Endothelial cell of umbilical vein (primary cell): Measurements from ENCODE around the gene LIPE. TPM values are rescaled to one million over a fixed set of nuclear protein-coding genes. Genes with fewer than 3 reads are reported as not detected.

Experiments
- BruUV-seq: library from RNA; stranded (reverse); fragments of 400-500 nt; replicated peaks from 2 replicates; lab custom pipeline; 2021; lab: Mats Ljungman, UMichigan
- CTCF ChIA-PET: fragments of 300-600, 350-600 bp; sonication (Branson Sonifier 250); formaldehyde crosslinking; loops from one replicate; lab custom pipeline; 2021; ENCODE audit warnings: antibody characterized with exemption, inconsistent platforms; lab: Charles Lee
- POLR2A ChIA-PET: fragments of 300-600, 350-600 bp; sonication (Branson Sonifier 250); formaldehyde crosslinking; loops from one replicate; lab custom pipeline; 2021; ENCODE audit warnings: antibody characterized with exemption, inconsistent platforms; lab: Charles Lee
- DNase-seq: peaks from one replicate; pipeline ENCODE4 v3.0.0-alpha.2; 2011; ENCODE audit warnings: low read depth, low spot score
- FAIRE-seq: peaks from 2 replicates; lab custom pipeline; 2011; peaks lifted over from hg19 to GRCh38; lab: Jason Lieb, UNC
- H2AFZ ChIP-seq: 2 replicates; pipeline ENCODE4 v1.6.0; 2012; ENCODE audit warnings: low read depth, low read length, control low read depth, inconsistent platforms
- H3K27ac ChIP-seq: 2 replicates; pipeline ENCODE4 v1.5.1; 2011; ENCODE audit warnings: low read depth, mild to moderate bottlenecking, control low read depth, low read length, moderate library complexity; ENCODE audit not compliant: insufficient read depth
- H3K27me3 ChIP-seq, 2 experiments: 2 replicates each; pipeline versions ENCODE4 v1.6.0 to v1.6.1; 2011; ENCODE audit warnings: low read length in 2 of 2, mixed read lengths in 1 of 2; ENCODE audit not compliant: control insufficient read depth in 2 of 2, insufficient read depth in 2 of 2
- H3K36me3 ChIP-seq, 2 experiments: 2 replicates in 1 of 2; 3 replicates in 1 of 2; pipeline ENCODE4 v1.5.1; 2011; ENCODE audit warnings: low read length in 2 of 2, mild to moderate bottlenecking in 1 of 2, moderate library complexity in 1 of 2; ENCODE audit not compliant: control insufficient read depth in 2 of 2, insufficient read depth in 2 of 2; ENCODE audit errors: extremely low read depth in 1 of 2
- H3K4me1 ChIP-seq: 3 replicates; pipeline ENCODE4 v1.5.1; 2011; ENCODE audit warnings: mild to moderate bottlenecking, low read length; ENCODE audit not compliant: control insufficient read depth, insufficient read depth; ENCODE audit errors: extremely low read depth
- H3K4me2 ChIP-seq: 2 replicates; pipeline ENCODE4 v1.6.1; 2011; ENCODE audit warnings: low read length, control low read depth, mixed read lengths; ENCODE audit not compliant: insufficient read depth
- H3K4me3 ChIP-seq, 3 experiments: fragments of 200-600 bp in 1 of 3; sonication (generic), shearing (Covaris generic) in 1 of 3; replicated peaks in 1 of 3; 2 replicates each; pipeline ENCODE4 v1.5.1; 2011 to 2016; ENCODE audit warnings: control low read depth in 3 of 3, low read length in 3 of 3, mild to moderate bottlenecking in 2 of 3, inconsistent platforms in 1 of 3, low read depth in 1 of 3, moderate library complexity in 1 of 3; ENCODE audit not compliant: insufficient read depth in 1 of 3
- H3K79me2 ChIP-seq: 2 replicates; pipeline ENCODE4 v1.6.0; 2012; ENCODE audit warnings: low read length, inconsistent platforms; ENCODE audit not compliant: control insufficient read depth, insufficient read depth
- H3K9ac ChIP-seq: replicated peaks from 2 replicates; pipeline ENCODE3; 2011; ENCODE audit warnings: low read length, control low read depth; ENCODE audit not compliant: insufficient read depth; ENCODE audit errors: extremely low read depth
- H3K9me1 ChIP-seq: replicated peaks from 3 replicates; pipeline ENCODE4 v1.6.0; 2011; ENCODE audit warnings: mild to moderate bottlenecking, low read length; ENCODE audit not compliant: control insufficient read depth, insufficient read depth; ENCODE audit errors: extremely low read depth
- H3K9me3 ChIP-seq: replicated peaks from 2 replicates; pipeline ENCODE4 v1.5.1; 2012; ENCODE audit warnings: low read length, inconsistent platforms; ENCODE audit not compliant: control insufficient read depth, insufficient read depth
- H4K20me1 ChIP-seq: replicated peaks from 2 replicates; pipeline ENCODE3; 2011; ENCODE audit warnings: mild to moderate bottlenecking, low read length; ENCODE audit not compliant: control insufficient read depth, insufficient read depth; ENCODE audit errors: extremely low read depth
- CTCF ChIP-seq, 2 donors: IDR thresholded peaks; 1 replicate in 1 of 2; 2 replicates in 1 of 2; pipeline ENCODE4 v1.5.1; 2011; ENCODE audit warnings: low read length in 2 of 2, mild to moderate bottlenecking in 2 of 2, moderate library complexity in 2 of 2, control low read depth in 1 of 2, inconsistent platforms in 1 of 2, low read depth in 1 of 2; ENCODE audit not compliant: insufficient read depth in 1 of 2; ENCODE audit errors: extremely low read depth in 1 of 2
- EZH2 ChIP-seq: IDR thresholded peaks from 2 replicates; pipeline ENCODE4 v1.6.1; 2012; ENCODE audit warnings: borderline replicate concordance, low read depth, mild to moderate bottlenecking, moderate library complexity, low read length, inconsistent platforms; ENCODE audit not compliant: severe bottlenecking
- FOS ChIP-seq: IDR thresholded peaks from 2 replicates; pipeline ENCODE4 v1.6.1; 2011; ENCODE audit warnings: mild to moderate bottlenecking, low read length, moderate library complexity, borderline replicate concordance; ENCODE audit not compliant: insufficient read depth
- GATA2 ChIP-seq: IDR thresholded peaks from 2 replicates; pipeline ENCODE4 v1.7.0; 2011; ENCODE audit warnings: low read depth, mild to moderate bottlenecking, moderate library complexity, mixed read lengths, low read length; ENCODE audit not compliant: insufficient read length, insufficient read depth
- JUN ChIP-seq: IDR thresholded peaks from 2 replicates; pipeline ENCODE4 v1.6.1; 2011; ENCODE audit warnings: borderline replicate concordance, low read depth; ENCODE audit not compliant: insufficient read length, insufficient read depth
- MAX ChIP-seq: IDR thresholded peaks from 2 replicates; pipeline ENCODE4 v1.6.1; 2011; ENCODE audit not compliant: insufficient read depth, insufficient read length
- MYC ChIP-seq: IDR thresholded peaks from one replicate; pipeline ENCODE4 v1.6.1; 2011; ENCODE audit warnings: mild to moderate bottlenecking, low read depth, low read length
- POLR2A ChIP-seq: IDR thresholded peaks from 2 replicates; pipeline ENCODE4 v1.6.1; 2012; ENCODE audit warnings: low read depth, mild to moderate bottlenecking, control low read depth, low read length
- POLR2AphosphoS5 ChIP-seq: IDR thresholded peaks from 2 replicates; pipeline ENCODE4 v1.6.1; 2012; ENCODE audit warnings: low read depth, mild to moderate bottlenecking, control low read depth, low read length, moderate library complexity; ENCODE audit not compliant: insufficient read depth
- dilution Hi-C: fragments of 300-500 bp; cut with MboI; formaldehyde crosslinking; loops from one replicate; pipeline ENCODE4 v1.15.0; 2019; ENCODE audit warnings: low sequenced_read_pairs; ENCODE audit not compliant: extremely low pct_ligation_motif_present
- intact Hi-C: fragments of 100-400 bp; cut with micrococcal nuclease; formaldehyde crosslinking; loops from one replicate; pipeline ENCODE4 v1.10.0; 2022
- polyA plus RNA-seq, 4 experiments: library from polyadenylated mRNA; depleted of rRNA in 3 of 4; stranded (reverse) in 3 of 4; unstranded in 1 of 4; fragments of >200 nt; gene quantifications; 2 replicates each; pipeline versions ENCODE4 v1.2.1 to v1.2.3, GENCODE V29; 2011 to 2012; ENCODE audit warnings: missing spikeins in 1 of 4
- total RNA-seq: library from RNA; stranded (reverse); gene quantifications from 2 replicates; pipeline ENCODE4 v1.2.3, GENCODE V29; 2021

LIPE gene
- total and polyA plus RNA-seq, 2 donors (not counting 3 experiments of a cell fraction or from before 2014, with no cell fraction given), result 3.8 to 13.5 TPM

GRCh38 chr19:42428676-42429075, 1.5 kb upstream of the LIPE start:
- no peak overlapping the region for H3K4me2 ChIP-seq
- no peak overlapping the region for H3K27ac ChIP-seq
- no peaks in the 10 kb centered on the region for H3K9me1 ChIP-seq
- no TSS peak for BruUV-seq
- intact Hi-C loops, result no loop called here
- no peak overlapping the region for H3K9ac ChIP-seq
- H3K9me3 ChIP-seq, result no peaks in the 10 kb centered on the region
- dilution Hi-C loops, result no loop called here
- ChIA-PET POLR2A (no interaction called here), CTCF (interaction anchor here (4.3 kb wide), 1 partner anchor 10 kb away, joined by 22 read pairs; no protein-coding TSS in a partner anchor)
- no peak overlapping the region for H3K4me3 ChIP-seq
- no peak for TF ChIP-seq CTCF (IDR thresholded peaks at IDR 0.05; ENCODE audit: extremely low read depth in 1 of 2, insufficient read depth in 1 of 2, low read depth in 1 of 2, low read length in 2 of 2)
- TF ChIP-seq GATA2, result no peak
- TF ChIP-seq MYC, result no peak
- TF ChIP-seq POLR2A, result no peak
- TF ChIP-seq POLR2AphosphoS5, result no peak
- TF ChIP-seq MAX, result no peak
- TF ChIP-seq EZH2, result no peak
- TF ChIP-seq JUN, result no peak
- no peak for TF ChIP-seq FOS
- H3K4me1 ChIP-seq, result peaks cover 12% of the 10 kb centered on the region
- no peak overlapping the region for H2AFZ ChIP-seq
- no peaks in the 10 kb centered on the region for H3K27me3 ChIP-seq
- DNase-seq (no peak), FAIRE-seq (no peak)
- H4K20me1 ChIP-seq, result no peaks in the 10 kb centered on the region
- no peaks in the 10 kb centered on the region for H3K36me3 ChIP-seq
- no peaks in the 10 kb centered on the region for H3K79me2 ChIP-seq
